ENCODE measurements around the gene TMEM272.

The TMEM272 gene

GRCh38 chr13:51849145-51850101, 4.4 kb upstream of the TMEM272 start:
- peak; percentile 70 to 87 (median 76) for DNase-seq

GRCh38 chr13:51848674-51849073, 3.7 kb upstream of the TMEM272 start:
- DNase-seq, result no peak

GRCh38 chr13:51846756-51847155, 1.8 kb upstream of the TMEM272 start:
- no peak for DNase-seq

- no peak for DNase-seq
These were observed 769 bp upstream of the TMEM272 start for GRCh38 chr13:51845574-51846318.

- DNase-seq, result no peak
These were observed 1.4 kb downstream of the TMEM272 start for GRCh38 chr13:51843529-51843928.

- DNase-seq, result no peak
These were observed 3.2 kb downstream of the TMEM272 start for GRCh38 chr13:51841732-51842131.

GRCh38 chr13:51840917-51841316, 4.1 kb downstream of the TMEM272 start:
- DNase-seq, result no peak

- no peak for DNase-seq
These were observed 5.1 kb downstream of the TMEM272 start for GRCh38 chr13:51839711-51840540.

- DNase-seq, result no peak
These were observed 6.6 kb downstream of the TMEM272 start for GRCh38 chr13:51838240-51838846.

GRCh38 chr13:51837016-51837415, 8.0 kb downstream of the TMEM272 start:
- no peak for DNase-seq

GRCh38 chr13:51834581-51835171, 10.3 kb downstream of the TMEM272 start:
- DNase-seq, result no peak

GRCh38 chr13:51833980-51834379, 11.0 kb downstream of the TMEM272 start:
- DNase-seq, result no peak

- peak; percentile 56 to 81 (median 76) for DNase-seq
These were observed 12.4 kb downstream of the TMEM272 start for GRCh38 chr13:51832471-51833152.

- no peak for DNase-seq
These were observed 13.5 kb downstream of the TMEM272 start for GRCh38 chr13:51831519-51831918.

GRCh38 chr13:51829568-51829899, 15.4 kb downstream of the TMEM272 start:
- DNase-seq, result no peak

- peak; percentile 18 to 55 (median 34) for DNase-seq
These were observed 16.0 kb downstream of the TMEM272 start for GRCh38 chr13:51828730-51829567.

- peak in 3 of 4 experiments; percentile 50 to 64 (median 56) for DNase-seq
These were observed 17.7 kb downstream of the TMEM272 start for GRCh38 chr13:51827254-51827653.

- peak; percentile 47 to 73 (median 66) for DNase-seq
These were observed 18.4 kb downstream of the TMEM272 start for GRCh38 chr13:51826606-51827005.

- DNase-seq, result no peak
These were observed 19.2 kb downstream of the TMEM272 start for GRCh38 chr13:51825681-51826254.

- peak; percentile 49 to 83 (median 70) for DNase-seq
These were observed 19.8 kb downstream of the TMEM272 start for GRCh38 chr13:51825165-51825592.
